Thyroid gland (tissue), 4 donors: ENCODE results near the gene ANKRD13B. TPM values are rescaled to one million over a fixed set of nuclear protein-coding genes. Genes with fewer than 3 reads are reported as not detected.
A peak's percentile ranks its signal among the peaks of the same experiment; 100 is the strongest.

ENCODE experiments used
- DNase-seq, 2 donors: peaks; one replicate each; pipeline ENCODE4 v3.0.0-alpha.2; 2019
- H3K27ac ChIP-seq, 3 donors: fragments of 200-600 bp; sonication (generic); 1 replicate in 2 of 3; 2 replicates in 1 of 3; pipeline ENCODE4 v1.5.1; 2016 to 2019; ENCODE audit warnings: mild to moderate bottlenecking in 1 of 3, moderate library complexity in 1 of 3
- H3K27me3 ChIP-seq: fragments of 200-600 bp; sonication (generic); one replicate; pipeline ENCODE4 v1.5.1; 2019
- H3K36me3 ChIP-seq, 2 donors: fragments of 200-600 bp; sonication (generic); one replicate each; pipeline ENCODE4 v1.5.1; 2016 to 2019
- H3K4me1 ChIP-seq, 2 donors: fragments of 200-600 bp; sonication (generic); one replicate each; pipeline ENCODE4 v1.5.1; 2017 to 2019
- H3K4me3 ChIP-seq, 3 donors: fragments of 200-600 bp; sonication (generic); replicated peaks in 1 of 3; 1 replicate in 2 of 3; 2 replicates in 1 of 3; pipeline ENCODE4 v1.5.1; 2016; ENCODE audit warnings: mild to moderate bottlenecking in 1 of 3
- H3K9me3 ChIP-seq: fragments of 200-600 bp; sonication (generic); one replicate; pipeline ENCODE4 v1.5.1; 2017
- CTCF ChIP-seq, 6 experiments: fragments of 200-600 bp in 3 of 6; fragments of 450-650 bp in 3 of 6; sonication (generic) in 3 of 6; IDR thresholded peaks; one replicate each; pipeline ENCODE4 v1.5.1; 2016 to 2019; ENCODE audit warnings: antibody characterized with exemption in 6 of 6, mild to moderate bottlenecking in 2 of 6, inconsistent platforms in 1 of 6, moderate library complexity in 1 of 6
- POLR2A ChIP-seq, 2 donors: fragments of 450-650 bp; IDR thresholded peaks; one replicate each; pipeline ENCODE4 v1.6.1; 2017; ENCODE audit warnings: antibody characterized with exemption in 2 of 2, mild to moderate bottlenecking in 2 of 2, moderate library complexity in 1 of 2
- WGBS, 2 donors: methylation state at CpG; one replicate each; pipeline ENCODE4 v1.1.5; 2017; 5-methylcytosine and 5-hydroxymethylcytosine counted together
- intact Hi-C: fragments of 100-400 bp; cut with DNase I; formaldehyde crosslinking; loops from one replicate; pipeline ENCODE4 v1.15.1; 2023
- total RNA-seq, 4 donors: library from RNA; depleted of rRNA; stranded (reverse); fragments of >200 nt; gene quantifications; one replicate each; pipeline ENCODE4 v1.2.3, GENCODE V29; 2016

ANKRD13B gene
- total RNA-seq, 4 donors from 2014 or later, result 1.6 to 5.8 (median 3.1) TPM

GRCh38 chr17:29566473-29567303, 26.2 kb upstream of the ANKRD13B start, which contains the start of gene ABHD15:
Gene ABHD15 (minus strand): TSS chr17:29567037. CDS start chr17:29566966, 71 bp downstream.
- H3K4me1 ChIP-seq, result peaks cover 14 to 36% of the 10 kb centered on the region in 2 donors
- intact Hi-C loops, result loop anchor here (10.0 kb wide), 1 partner anchor 182 kb away; no protein-coding TSS in a partner anchor

DNA sequence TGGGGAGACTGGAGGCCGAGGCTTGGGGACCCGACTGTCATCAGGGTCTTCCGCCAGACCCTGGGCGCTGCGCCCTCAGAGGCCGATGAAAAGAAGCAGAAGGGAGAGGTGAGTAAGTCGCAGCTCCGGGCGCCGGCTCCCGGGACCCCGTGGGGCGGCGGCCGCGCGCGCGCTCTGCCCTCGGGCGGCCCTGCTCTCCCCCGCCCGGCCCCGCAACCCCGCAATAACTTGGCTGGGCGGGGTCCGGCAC, 25.7 kb upstream of the ANKRD13B start:
- Histone ChIP-seq H3K4me1 (peaks cover 14 to 38% of the 10 kb centered on the region in 2 donors), H3K9me3 (no peaks in the 10 kb centered on the region), H3K4me3 (peak overlapping the region; percentile 2 to 64 (median 42)), H3K27ac (peak overlapping the region; percentile 85 to 96 (median 88)), H3K27me3 (no peaks in the 10 kb centered on the region), H3K36me3 (peaks cover 0 to 3% of the 10 kb centered on the region in 2 donors)
- TF ChIP-seq POLR2A (IDR thresholded peaks at IDR 0.05) (no peak), CTCF (IDR thresholded peaks at IDR 0.05) (no peak)
- intact Hi-C loops, result loop anchor here (10.0 kb wide), 1 partner anchor 182 kb away; no protein-coding TSS in a partner anchor
- 2% methylated on average over 25 of the region's 27 CpGs; no CpG with 5 or more reads in 1 of the 2 donors for WGBS, 2 donors
- DNase-seq, result no peak

More at GRCh38 chr17:29566473-29567303, 26.2 kb upstream of the ANKRD13B start, which contains the start of gene ABHD15:
- TF ChIP-seq POLR2A (IDR thresholded peaks at IDR 0.05) (peak in 1 of 2 donors; percentile 56), CTCF (IDR thresholded peaks at IDR 0.05) (peak in 1 of 6 experiments; percentile 3)
- DNase-seq, result peak; percentile 78 to 80
- Histone ChIP-seq H3K36me3 (peaks cover 0 to 4% of the 10 kb centered on the region in 2 donors), H3K9me3 (no peaks in the 10 kb centered on the region), H3K4me3 (peak within 1 kb of the TSS; percentile 42 to 64 (median 58)), H3K27ac (peak within 1 kb of the TSS; percentile 85 to 96 (median 88)), H3K27me3 (no peaks in the 10 kb centered on the region)
- 0 to 7% methylated on average over 13 to 25 of the region's 94 CpGs for WGBS, 2 donors

DNA sequence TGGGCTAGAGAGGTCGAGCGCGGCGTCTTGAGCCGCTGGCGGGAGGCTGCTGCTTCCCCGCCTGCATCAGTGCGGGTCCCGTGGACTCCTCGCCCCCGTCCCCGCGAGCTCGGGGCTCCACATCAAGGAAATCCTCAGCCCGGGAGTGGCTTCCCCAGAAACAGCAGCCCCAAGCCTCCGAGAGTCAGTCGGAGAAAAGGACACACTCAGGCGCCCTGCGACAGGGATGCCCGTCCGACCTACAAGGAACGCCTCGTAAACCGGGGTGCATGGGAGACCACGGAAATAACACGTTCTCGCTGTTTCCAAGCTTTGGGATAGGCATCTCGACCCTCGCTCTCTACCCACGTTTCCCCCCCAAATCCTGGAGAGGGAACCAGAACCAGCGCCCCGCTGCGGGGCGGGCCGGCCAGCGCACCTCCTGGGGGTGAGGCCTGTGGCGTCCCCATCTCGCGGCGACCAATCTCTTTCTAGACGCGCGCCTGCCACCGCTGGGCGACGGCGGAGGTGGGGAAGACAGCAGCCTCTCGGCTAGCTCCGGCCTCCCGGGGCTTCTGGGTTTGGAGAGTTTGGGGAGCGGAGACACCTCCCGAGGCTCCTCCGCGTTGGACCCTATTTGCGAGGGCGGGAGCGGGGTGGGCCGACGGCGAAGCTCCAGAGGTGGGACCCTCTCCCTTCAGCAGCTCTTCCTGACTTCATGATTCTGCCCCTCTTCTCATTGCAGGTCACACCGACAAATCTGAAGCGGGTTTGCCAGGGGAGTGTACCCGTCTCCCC, 25.2 kb upstream of the ANKRD13B start:
- 0 to 1% methylated on average over 13 to 25 of the region's 63 CpGs for WGBS, 2 donors
- Histone ChIP-seq H3K36me3 (no peaks in the 10 kb centered on the region), H3K4me1 (peaks cover 15 to 43% of the 10 kb centered on the region in 2 donors), H3K27ac (peak overlapping the region; percentile 85 to 96 (median 88)), H3K4me3 (peak overlapping the region; percentile 2 to 64 (median 42)), H3K9me3 (no peaks in the 10 kb centered on the region), H3K27me3 (no peaks in the 10 kb centered on the region)
- peak; percentile 79 to 80 for DNase-seq
- TF ChIP-seq CTCF (IDR thresholded peaks at IDR 0.05), result peak in 5 of 6 experiments; percentile 18 to 52 (median 26)
- TF ChIP-seq POLR2A (IDR thresholded peaks at IDR 0.05), result no peak
- intact Hi-C loops, result loop anchor here (10.0 kb wide), 1 partner anchor 183 kb away; no protein-coding TSS in a partner anchor

- TF ChIP-seq POLR2A (IDR thresholded peaks at IDR 0.05) (peak in 1 of 2 donors; percentile 86), CTCF (IDR thresholded peaks at IDR 0.05) (no peak)
- intact Hi-C loops, result loop anchor here (10.0 kb wide), 1 partner anchor 184 kb away; no protein-coding TSS in a partner anchor
- H3K4me1 ChIP-seq, result peaks cover 18 to 48% of the 10 kb centered on the region in 2 donors
- no peaks in the 10 kb centered on the region for H3K9me3 ChIP-seq
- no peaks in the 10 kb centered on the region for H3K27me3 ChIP-seq
- peak within 1 kb of the TSS; percentile 85 to 96 (median 88) for H3K27ac ChIP-seq
- WGBS, 2 donors, result 4 to 7% methylated on average over 15 to 18 of the region's 85 CpGs
- peak; percentile 92 to 93 for DNase-seq
- H3K36me3 ChIP-seq, result no peaks in the 10 kb centered on the region
- peak within 1 kb of the TSS; percentile 21 to 64 (median 42) for H3K4me3 ChIP-seq
These were observed 24.3 kb upstream of the ANKRD13B start, which contains the start of gene TP53I13 for GRCh38 chr17:29568331-29569244. Gene TP53I13 (plus strand): TSS chr17:29568701. CDS start chr17:29568759, 58 bp downstream.
